Sigmoid colon (tissue), 7 donors: Measurements from ENCODE around the gene VMO1. TPM values are rescaled to one million over a fixed set of nuclear protein-coding genes. Genes with fewer than 3 reads are reported as not detected.
A peak's percentile ranks its signal among the peaks of the same experiment; 100 is the strongest.

Experiments
- DNase-seq: peaks from one replicate; pipeline ENCODE4 v3.0.0-alpha.2; 2019
- H3K27ac ChIP-seq, 4 donors: fragments of 200-600 bp; sonication (generic); one replicate each; pipeline ENCODE4 v1.5.1; 2016 to 2019; ENCODE audit warnings: mild to moderate bottlenecking in 1 of 4
- H3K27me3 ChIP-seq, 3 donors: fragments of 200-600 bp; sonication (generic); one replicate each; pipeline ENCODE4 v1.5.1; 2019; ENCODE audit warnings: mild to moderate bottlenecking in 1 of 3
- H3K36me3 ChIP-seq, 4 donors: fragments of 200-600 bp; sonication (generic); one replicate each; pipeline ENCODE4 v1.5.1; 2016 to 2019
- H3K4me1 ChIP-seq, 4 donors: fragments of 200-600 bp; sonication (generic); one replicate each; pipeline ENCODE4 v1.5.1; 2017 to 2019
- H3K4me3 ChIP-seq, 4 donors: fragments of 200-600 bp; sonication (generic); one replicate each; pipeline ENCODE4 v1.5.1; 2017 to 2019; ENCODE audit warnings: mild to moderate bottlenecking in 2 of 4, moderate library complexity in 1 of 4
- H3K9me3 ChIP-seq, 4 donors: fragments of 200-600 bp in 3 of 4; sonication (generic) in 3 of 4; one replicate each; pipeline versions ENCODE4 v1.5.1 to v1.6.1; 2013 to 2019
- CTCF ChIP-seq, 4 experiments: fragments of 450-650 bp in 3 of 4; fragments of 200-600 bp in 1 of 4; IDR thresholded peaks; one replicate each; pipeline ENCODE4 v1.5.1; 2016 to 2019; ENCODE audit warnings: antibody characterized with exemption in 4 of 4, mild to moderate bottlenecking in 3 of 4, moderate library complexity in 2 of 4
- EP300 ChIP-seq, 4 donors: sonication (generic); formaldehyde crosslinking; IDR thresholded peaks; one replicate each; pipeline ENCODE4 v1.6.1; 2017; ENCODE audit warnings: antibody characterized with exemption in 4 of 4
- POLR2A ChIP-seq, 2 donors: fragments of 450-650 bp; IDR thresholded peaks; one replicate each; pipeline ENCODE4 v1.6.1; 2016; ENCODE audit warnings: antibody characterized with exemption in 2 of 2, mild to moderate bottlenecking in 2 of 2, moderate library complexity in 2 of 2
- POLR2AphosphoS5 ChIP-seq, 4 donors: sonication (generic); formaldehyde crosslinking; IDR thresholded peaks; one replicate each; pipeline ENCODE4 v1.6.1; 2017; ENCODE audit warnings: antibody characterized with exemption in 4 of 4
- WGBS, 2 donors: extraction: QIAGEN DNeasy Blood & Tissue Kit; methylation state at CpG; one replicate each; pipeline ENCODE4 v1.1.7; 2013; 5-methylcytosine and 5-hydroxymethylcytosine counted together
- intact Hi-C: fragments of 100-400 bp; cut with DNase I; formaldehyde crosslinking; loops from one replicate; pipeline ENCODE4 v1.15.1; 2023
- polyA plus RNA-seq, 3 donors: library from polyadenylated mRNA; stranded (reverse); fragments of 200-250 nt; gene quantifications; one replicate each; pipeline ENCODE4 v1.2.3, GENCODE V29; 2013
- total RNA-seq, 4 donors: library from RNA; depleted of rRNA; stranded (reverse); fragments of >200 nt; gene quantifications; one replicate each; pipeline ENCODE4 v1.1.0, GENCODE V29; 2016
- donor health status: healthy with polysubstance abuse.
- donor health status: Bipolar disorder and iron deficiency.
- donor health status: healthy.

Gene VMO1
- total and polyA plus RNA-seq, 7 donors, result 1.1 to 6.4 (median 4.1) TPM; not detected in 2

- no peaks in the 10 kb centered on the region for H3K36me3 ChIP-seq
- no peak for DNase-seq
- WGBS, 2 donors, result 57 to 75% methylated on average over 14 of the region's 14 CpGs
- TF ChIP-seq POLR2AphosphoS5 (IDR thresholded peaks at IDR 0.05), result no peak
- no peak for TF ChIP-seq CTCF (IDR thresholded peaks at IDR 0.05)
- TF ChIP-seq EP300 (IDR thresholded peaks at IDR 0.05), result no peak
- no peak for TF ChIP-seq POLR2A (IDR thresholded peaks at IDR 0.05)
- H3K9me3 ChIP-seq, result no peaks in the 10 kb centered on the region
- intact Hi-C loops, result loop anchor here (5.0 kb wide), 1 partner anchor 199 kb away; the partner anchor contains the start of gene CAMTA2
- peaks cover 0 to 27% (median 0%) of the 10 kb centered on the region in 3 donors for H3K27me3 ChIP-seq
- H3K27ac ChIP-seq, result peak overlapping the region in 2 of 4 donors; percentile 96 to 99
- peaks cover 0 to 50% (median 45%) of the 10 kb centered on the region in 4 donors for H3K4me1 ChIP-seq
- peak overlapping the region in 1 of 4 donors; percentile 76 for H3K4me3 ChIP-seq
Observed at GRCh38 chr17:4788159-4788806, 2.1 kb upstream of the VMO1 start.

- TF ChIP-seq POLR2A (IDR thresholded peaks at IDR 0.05) (no peak), CTCF (IDR thresholded peaks at IDR 0.05) (no peak), EP300 (IDR thresholded peaks at IDR 0.05) (no peak), POLR2AphosphoS5 (IDR thresholded peaks at IDR 0.05) (no peak)
- Histone ChIP-seq H3K36me3 (no peaks in the 10 kb centered on the region), H3K27me3 (peaks cover 7 to 45% (median 17%) of the 10 kb centered on the region in 3 donors), H3K9me3 (no peaks in the 10 kb centered on the region), H3K4me1 (peaks cover 0 to 50% (median 45%) of the 10 kb centered on the region in 4 donors), H3K27ac (peak overlapping the region in 1 of 4 donors; percentile 27), H3K4me3 (peak overlapping the region in 3 of 4 donors; percentile 26 to 44 (median 41))
- intact Hi-C loops, result loop anchor here (2.0 to 5.0 kb wide), 3 partner anchors 48 to 201 kb away; partner anchors contain the start of genes ARRB2, CAMTA2, CXCL16 and ZMYND15
- 17 to 22% methylated on average over 6 of the region's 6 CpGs for WGBS, 2 donors
- no peak for DNase-seq
Observed at GRCh38 chr17:4786516-4786915, 352 bp upstream of the VMO1 start.

GRCh38 chr17:4785311-4786105, 656 bp downstream of the VMO1 start:
- Histone ChIP-seq H3K27ac (no peak overlapping the region), H3K27me3 (peaks cover 9 to 55% (median 18%) of the 10 kb centered on the region in 3 donors)

GRCh38 chr17:4782652-4783051, 3.5 kb downstream of the VMO1 start:
- Histone ChIP-seq H3K4me3 (no peak overlapping the region), H3K27ac (no peak overlapping the region), H3K27me3 (peaks cover 9 to 68% (median 18%) of the 10 kb centered on the region in 3 donors), H3K36me3 (no peaks in the 10 kb centered on the region), H3K9me3 (no peaks in the 10 kb centered on the region), H3K4me1 (peaks cover 0 to 30% (median 27%) of the 10 kb centered on the region in 4 donors)
- 44 to 83% methylated on average over 28 of the region's 28 CpGs for WGBS, 2 donors
- DNase-seq, result no peak
- TF ChIP-seq POLR2A (IDR thresholded peaks at IDR 0.05), result no peak
- no peak for TF ChIP-seq EP300 (IDR thresholded peaks at IDR 0.05)
- TF ChIP-seq POLR2AphosphoS5 (IDR thresholded peaks at IDR 0.05), result no peak
- TF ChIP-seq CTCF (IDR thresholded peaks at IDR 0.05), result no peak
- intact Hi-C loops, result no loop called here

More at GRCh38 chr17:4785311-4786105, 656 bp downstream of the VMO1 start:
- DNase-seq, result no peak
- intact Hi-C loops, result loop anchor here (2.0 to 5.0 kb wide), 3 partner anchors 47 to 202 kb away; partner anchors contain the start of genes ARRB2, CAMTA2, CXCL16 and ZMYND15
- WGBS, 2 donors, result 10 to 38% methylated on average over 61 of the region's 61 CpGs
- no peaks in the 10 kb centered on the region for H3K36me3 ChIP-seq
- peak overlapping the region; percentile 0 to 44 (median 34) for H3K4me3 ChIP-seq
- H3K9me3 ChIP-seq, result no peaks in the 10 kb centered on the region
- peaks cover 0 to 47% (median 41%) of the 10 kb centered on the region in 4 donors for H3K4me1 ChIP-seq
- TF ChIP-seq EP300 (IDR thresholded peaks at IDR 0.05) (no peak), CTCF (IDR thresholded peaks at IDR 0.05) (no peak), POLR2AphosphoS5 (IDR thresholded peaks at IDR 0.05) (no peak), POLR2A (IDR thresholded peaks at IDR 0.05) (no peak)
